ENCODE measurements around the gene UBTF. TPM values are rescaled to one million over a fixed set of nuclear protein-coding genes. Genes with fewer than 3 reads are reported as not detected.

Gene UBTF
- total and polyA plus RNA-seq, 9 of the 15 experiments (the other 6 are each of a cell fraction or from before 2014, with no cell fraction given) = 1.2 to 113 (median 83.6) TPM

DNA sequence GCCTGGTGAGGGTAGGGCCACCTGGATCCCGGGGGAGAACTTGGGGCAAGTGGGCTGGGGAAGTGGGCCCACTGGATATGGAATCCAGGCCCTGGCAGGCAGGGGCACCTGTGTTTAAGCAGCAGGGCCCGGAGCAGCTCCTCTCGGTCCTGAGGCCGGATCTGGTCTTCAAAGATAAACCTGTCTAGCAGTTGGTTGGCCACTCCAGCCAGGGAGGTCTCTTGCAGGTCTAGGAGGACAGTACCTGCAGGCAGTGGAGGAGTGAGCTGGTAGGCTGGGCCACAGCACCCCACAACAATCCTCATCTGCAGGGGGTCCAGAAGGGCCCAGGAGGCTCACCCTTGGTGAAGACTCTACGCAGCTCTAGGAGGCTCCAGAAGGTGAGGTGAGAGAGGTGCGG lies 40.8 kb upstream of the UBTF start:
- Histone ChIP-seq H3K9ac (ENCODE audit: insufficient read depth in 1 of 2, low read depth in 2 of 2, low read length in 2 of 2) (peak overlapping the region in 1 of 2 experiments; percentile 2; a peak in 1 of 4 replicates), H3K4me1 (replicated peaks in 1 of 2; ENCODE audit: control insufficient read depth in 2 of 2, insufficient read depth in 2 of 2, low read length in 2 of 2) (peaks cover 11 to 44% of the 10 kb centered on the region in 2 experiments; a peak in 4 of 5 replicates), H2AFZ (ENCODE audit: low read depth, low read length) (no peak overlapping the region), H3K9me1 (ENCODE audit: control insufficient read depth, insufficient read depth, low read length) (no peaks in the 10 kb centered on the region), H3K27me3 (ENCODE audit: control insufficient read depth in 2 of 2, insufficient read depth in 2 of 2, low read length in 2 of 2) (peaks cover 3 to 5% of the 10 kb centered on the region in 2 experiments; a peak in 2 of 5 replicates), H3K4me2 (ENCODE audit: insufficient read depth, low read length) (no peak overlapping the region; the same call in 1 of the 2 replicates), H3K27ac (ENCODE audit: extremely low read depth, low read depth, low read length) (no peak overlapping the region), H3K79me2 (ENCODE audit: control insufficient read depth, insufficient read depth, low read length) (no peaks in the 10 kb centered on the region), H4K20me1 (replicated peaks; ENCODE audit: control insufficient read depth, insufficient read depth, low read length) (peaks cover 20% of the 10 kb centered on the region; the same call in 1 of the 2 replicates), H3K4me3 (no peak overlapping the region), H3K36me3 (ENCODE audit: control insufficient read depth, insufficient read depth, low read length) (no peaks in the 10 kb centered on the region), H3K9me3 (replicated peaks; ENCODE audit: control insufficient read depth, insufficient read depth, low read depth, low read length) (no peaks in the 10 kb centered on the region)
- peak in 2 of 4 experiments; percentile 53 to 66 for DNase-seq (ENCODE audit: extremely low read depth in 1 of 4, low spot score in 3 of 4)
- ChIA-PET CTCF (ENCODE audit: low intra/inter-chr PET ratio) (interaction anchor here (0.6 kb wide), 1 partner anchor 42 kb away, joined by 3 read pairs; no protein-coding TSS in a partner anchor), POLR2A (interaction anchor here (0.6 to 1.4 kb wide), 3 partner anchors 15 to 43 kb away, joined by 3 read pairs; no protein-coding TSS in a partner anchor)
- peak; percentile 76 for ATAC-seq
- intact Hi-C loops (cut with micrococcal nuclease) (no loop called here), in situ Hi-C loops (cut with MboI) (no loop called here)
- BruUV-seq (replicated peaks) = no TSS peak
- FAIRE-seq = no peak
- WGBS (ENCODE audit: insufficient coverage, low coverage, missing lambda C conversion rate) = 25% methylated on average over 6 of the region's 6 CpGs
- peak; percentile 39; the same call in 1 of the 2 replicates for TF ChIP-seq CBFA2T2 (conservative IDR thresholded peaks at IDR 0.05)
- TF ChIP-seq FUS (optimal IDR thresholded peaks at IDR 0.05; ENCODE audit: low read depth, low read length) = no peak
- no peak for TF ChIP-seq PRMT5 (CRISPR knock-in tag; IDR thresholded peaks at IDR 0.05)
- no peak for TF ChIP-seq ZNF175 (CRISPR knock-in tag; IDR thresholded peaks at IDR 0.05; ENCODE audit: low read depth)
- no peak for TF ChIP-seq KLF16 (IDR thresholded peaks at IDR 0.05)
- TF ChIP-seq CBFA2T3 (IDR thresholded peaks at IDR 0.05) = peak; percentile 56; the same call in 1 of the 2 replicates
- TF ChIP-seq TAL1 (IDR thresholded peaks at IDR 0.05) = peak; percentile 23; the same call in 1 of the 2 replicates
- TF ChIP-seq, protein P1, sequence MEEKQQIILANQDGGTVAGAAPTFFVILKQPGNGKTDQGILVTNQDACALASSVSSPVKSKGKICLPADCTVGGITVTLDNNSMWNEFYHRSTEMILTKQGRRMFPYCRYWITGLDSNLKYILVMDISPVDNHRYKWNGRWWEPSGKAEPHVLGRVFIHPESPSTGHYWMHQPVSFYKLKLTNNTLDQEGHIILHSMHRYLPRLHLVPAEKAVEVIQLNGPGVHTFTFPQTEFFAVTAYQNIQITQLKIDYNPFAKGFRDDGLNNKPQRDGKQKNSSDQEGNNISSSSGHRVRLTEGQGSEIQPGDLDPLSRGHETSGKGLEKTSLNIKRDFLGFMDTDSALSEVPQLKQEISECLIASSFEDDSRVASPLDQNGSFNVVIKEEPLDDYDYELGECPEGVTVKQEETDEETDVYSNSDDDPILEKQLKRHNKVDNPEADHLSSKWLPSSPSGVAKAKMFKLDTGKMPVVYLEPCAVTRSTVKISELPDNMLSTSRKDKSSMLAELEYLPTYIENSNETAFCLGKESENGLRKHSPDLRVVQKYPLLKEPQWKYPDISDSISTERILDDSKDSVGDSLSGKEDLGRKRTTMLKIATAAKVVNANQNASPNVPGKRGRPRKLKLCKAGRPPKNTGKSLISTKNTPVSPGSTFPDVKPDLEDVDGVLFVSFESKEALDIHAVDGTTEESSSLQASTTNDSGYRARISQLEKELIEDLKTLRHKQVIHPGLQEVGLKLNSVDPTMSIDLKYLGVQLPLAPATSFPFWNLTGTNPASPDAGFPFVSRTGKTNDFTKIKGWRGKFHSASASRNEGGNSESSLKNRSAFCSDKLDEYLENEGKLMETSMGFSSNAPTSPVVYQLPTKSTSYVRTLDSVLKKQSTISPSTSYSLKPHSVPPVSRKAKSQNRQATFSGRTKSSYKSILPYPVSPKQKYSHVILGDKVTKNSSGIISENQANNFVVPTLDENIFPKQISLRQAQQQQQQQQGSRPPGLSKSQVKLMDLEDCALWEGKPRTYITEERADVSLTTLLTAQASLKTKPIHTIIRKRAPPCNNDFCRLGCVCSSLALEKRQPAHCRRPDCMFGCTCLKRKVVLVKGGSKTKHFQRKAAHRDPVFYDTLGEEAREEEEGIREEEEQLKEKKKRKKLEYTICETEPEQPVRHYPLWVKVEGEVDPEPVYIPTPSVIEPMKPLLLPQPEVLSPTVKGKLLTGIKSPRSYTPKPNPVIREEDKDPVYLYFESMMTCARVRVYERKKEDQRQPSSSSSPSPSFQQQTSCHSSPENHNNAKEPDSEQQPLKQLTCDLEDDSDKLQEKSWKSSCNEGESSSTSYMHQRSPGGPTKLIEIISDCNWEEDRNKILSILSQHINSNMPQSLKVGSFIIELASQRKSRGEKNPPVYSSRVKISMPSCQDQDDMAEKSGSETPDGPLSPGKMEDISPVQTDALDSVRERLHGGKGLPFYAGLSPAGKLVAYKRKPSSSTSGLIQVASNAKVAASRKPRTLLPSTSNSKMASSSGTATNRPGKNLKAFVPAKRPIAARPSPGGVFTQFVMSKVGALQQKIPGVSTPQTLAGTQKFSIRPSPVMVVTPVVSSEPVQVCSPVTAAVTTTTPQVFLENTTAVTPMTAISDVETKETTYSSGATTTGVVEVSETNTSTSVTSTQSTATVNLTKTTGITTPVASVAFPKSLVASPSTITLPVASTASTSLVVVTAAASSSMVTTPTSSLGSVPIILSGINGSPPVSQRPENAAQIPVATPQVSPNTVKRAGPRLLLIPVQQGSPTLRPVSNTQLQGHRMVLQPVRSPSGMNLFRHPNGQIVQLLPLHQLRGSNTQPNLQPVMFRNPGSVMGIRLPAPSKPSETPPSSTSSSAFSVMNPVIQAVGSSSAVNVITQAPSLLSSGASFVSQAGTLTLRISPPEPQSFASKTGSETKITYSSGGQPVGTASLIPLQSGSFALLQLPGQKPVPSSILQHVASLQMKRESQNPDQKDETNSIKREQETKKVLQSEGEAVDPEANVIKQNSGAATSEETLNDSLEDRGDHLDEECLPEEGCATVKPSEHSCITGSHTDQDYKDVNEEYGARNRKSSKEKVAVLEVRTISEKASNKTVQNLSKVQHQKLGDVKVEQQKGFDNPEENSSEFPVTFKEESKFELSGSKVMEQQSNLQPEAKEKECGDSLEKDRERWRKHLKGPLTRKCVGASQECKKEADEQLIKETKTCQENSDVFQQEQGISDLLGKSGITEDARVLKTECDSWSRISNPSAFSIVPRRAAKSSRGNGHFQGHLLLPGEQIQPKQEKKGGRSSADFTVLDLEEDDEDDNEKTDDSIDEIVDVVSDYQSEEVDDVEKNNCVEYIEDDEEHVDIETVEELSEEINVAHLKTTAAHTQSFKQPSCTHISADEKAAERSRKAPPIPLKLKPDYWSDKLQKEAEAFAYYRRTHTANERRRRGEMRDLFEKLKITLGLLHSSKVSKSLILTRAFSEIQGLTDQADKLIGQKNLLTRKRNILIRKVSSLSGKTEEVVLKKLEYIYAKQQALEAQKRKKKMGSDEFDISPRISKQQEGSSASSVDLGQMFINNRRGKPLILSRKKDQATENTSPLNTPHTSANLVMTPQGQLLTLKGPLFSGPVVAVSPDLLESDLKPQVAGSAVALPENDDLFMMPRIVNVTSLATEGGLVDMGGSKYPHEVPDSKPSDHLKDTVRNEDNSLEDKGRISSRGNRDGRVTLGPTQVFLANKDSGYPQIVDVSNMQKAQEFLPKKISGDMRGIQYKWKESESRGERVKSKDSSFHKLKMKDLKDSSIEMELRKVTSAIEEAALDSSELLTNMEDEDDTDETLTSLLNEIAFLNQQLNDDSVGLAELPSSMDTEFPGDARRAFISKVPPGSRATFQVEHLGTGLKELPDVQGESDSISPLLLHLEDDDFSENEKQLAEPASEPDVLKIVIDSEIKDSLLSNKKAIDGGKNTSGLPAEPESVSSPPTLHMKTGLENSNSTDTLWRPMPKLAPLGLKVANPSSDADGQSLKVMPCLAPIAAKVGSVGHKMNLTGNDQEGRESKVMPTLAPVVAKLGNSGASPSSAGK (IDR thresholded peaks at IDR 0.05) = no peak
- TF ChIP-seq TCF3 (CRISPR knock-in tag; IDR thresholded peaks at IDR 0.05) = peak; percentile 54
- TF ChIP-seq SRSF3 (IDR thresholded peaks at IDR 0.05; ENCODE audit: insufficient read depth, low read length) = no peak
- no peak for TF ChIP-seq MTA1 (IDR thresholded peaks at IDR 0.05; ENCODE audit: borderline replicate concordance)
- TF ChIP-seq XRCC5 (IDR thresholded peaks at IDR 0.05; ENCODE audit: low read depth, low read length) = no peak
- TF ChIP-seq NR2F6 (CRISPR knock-in tag; IDR thresholded peaks at IDR 0.05) = no peak

Data from K562 (cell line).